K562 treated with DMSO at 1 percent for 12 hours (cell line): Measurements from ENCODE around the gene C10orf62. TPM values are rescaled to one million over a fixed set of nuclear protein-coding genes. Genes with fewer than 3 reads are reported as not detected.

ENCODE experiments used
- total RNA-seq: library from RNA; unstranded; fragments of 300-600 nt; gene quantifications from 2 replicates; pipeline ENCODE4 v1.2.3, GENCODE V29; 2022; ENCODE audit not compliant: insufficient read depth

C10orf62 gene, protein sequence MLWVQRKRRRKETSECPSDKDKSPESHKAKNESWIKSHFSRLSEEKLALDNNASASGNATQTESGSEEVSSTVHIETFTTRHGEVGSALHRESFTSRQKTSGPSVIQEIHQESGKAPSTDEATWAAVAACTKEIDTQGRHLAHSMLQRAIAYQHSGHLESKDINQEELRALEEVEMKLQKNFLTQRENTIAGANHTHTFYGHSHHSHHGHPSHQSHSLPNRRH
- not detected in 2 replicates for total RNA-seq

DNA sequence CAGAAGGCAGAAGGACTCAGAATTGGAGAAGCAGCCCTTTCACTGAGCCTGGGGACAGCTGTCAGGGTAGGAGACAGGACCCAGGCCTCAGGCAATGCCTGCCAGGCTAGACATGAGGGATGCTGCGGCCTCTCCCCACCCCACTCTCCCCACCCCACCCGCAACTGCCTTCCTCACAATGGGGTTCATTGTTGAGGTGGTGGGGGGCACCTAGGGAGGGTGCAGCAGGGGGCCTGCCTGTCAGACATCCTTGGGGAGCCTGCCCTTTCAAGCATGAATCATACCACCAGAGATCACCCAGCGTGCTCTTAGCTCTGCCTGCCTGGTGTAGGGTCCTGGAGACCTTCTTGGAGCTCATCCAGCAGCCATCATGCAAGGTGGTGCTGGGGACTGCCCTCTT is at the start of gene C10orf62:
Gene C10orf62 (plus strand): TSS at position 243 of the 400 bp plus-strand sequence. CDS start 177 bp downstream, outside the sequence.

DNA sequence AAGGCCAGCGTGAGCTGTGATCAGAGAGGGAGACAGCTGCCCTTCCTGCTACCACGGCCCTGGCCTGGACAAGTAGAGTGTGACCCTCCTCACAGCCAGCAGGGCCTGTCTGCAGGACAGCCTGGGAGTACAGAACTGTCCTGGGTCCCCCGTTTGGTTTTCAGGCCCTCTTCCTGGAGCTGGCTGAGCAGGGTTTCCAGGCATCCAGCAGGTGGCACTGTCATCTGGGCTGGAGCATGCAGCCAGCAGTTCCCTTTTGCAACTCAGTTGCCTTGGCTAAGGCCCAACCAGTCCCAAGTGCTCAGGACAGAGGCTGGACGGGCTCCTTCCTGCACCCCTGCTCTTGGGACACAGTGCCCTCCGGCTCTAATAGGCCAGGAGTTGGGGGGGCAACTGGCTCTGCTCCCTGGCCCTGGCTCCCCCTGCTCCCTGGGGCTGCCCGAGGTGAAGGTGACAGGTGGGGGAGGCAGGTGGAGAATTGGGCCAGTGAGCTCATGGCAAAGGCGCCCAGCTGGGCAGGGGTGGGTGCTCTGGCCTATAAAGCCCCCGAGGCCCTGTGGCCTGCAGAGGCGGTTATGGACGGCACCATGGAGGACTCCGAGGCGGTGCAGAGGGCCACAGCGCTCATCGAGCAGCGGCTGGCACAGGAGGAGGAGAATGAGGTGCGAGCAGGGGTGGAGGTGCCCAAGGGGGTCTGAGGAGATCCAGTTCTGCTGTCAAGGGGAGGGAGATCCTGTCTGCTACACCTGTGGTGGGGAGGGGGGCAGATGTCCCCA is 17.1 kb upstream of the C10orf62 start, which contains the start of gene ANKRD2:
Gene ANKRD2 (plus strand): TSS at position 566 of the 776 bp plus-strand sequence. CDS start 10 bp downstream, at position 576.

DNA sequence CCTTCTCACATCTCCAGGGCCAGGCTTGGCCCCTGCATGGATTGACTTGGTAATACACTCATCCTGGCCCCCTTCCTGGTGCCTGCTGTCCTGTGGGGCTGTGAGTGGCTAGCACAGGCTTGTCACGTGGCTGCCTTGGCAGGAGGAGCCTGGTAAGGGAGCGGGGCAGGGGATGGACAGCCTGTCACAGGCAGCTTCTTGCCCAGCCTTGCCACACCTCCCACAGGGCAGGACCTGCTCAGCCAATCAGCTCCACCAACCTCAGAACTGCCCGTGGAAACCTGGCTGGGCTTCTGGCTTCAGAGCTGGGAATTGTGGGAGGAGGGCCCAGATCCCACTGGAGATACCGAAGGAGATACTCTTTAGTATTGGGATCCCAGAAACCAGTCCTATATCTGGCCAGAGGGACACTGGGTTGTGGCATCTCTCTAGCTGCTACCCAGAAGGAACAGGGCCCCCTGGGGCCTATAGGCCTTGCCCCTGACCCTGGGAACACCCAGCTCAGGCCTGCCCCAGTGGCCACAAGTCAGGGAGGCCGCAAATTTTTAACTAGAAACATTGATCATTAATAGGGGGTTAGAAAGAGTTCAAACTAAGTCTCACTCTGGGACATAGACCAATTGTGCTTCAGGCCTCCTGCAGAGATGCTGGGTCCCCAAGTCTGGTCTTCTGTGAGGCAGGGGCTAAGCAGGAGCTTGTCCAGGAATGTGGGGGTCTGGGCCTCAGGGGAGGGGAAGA is 5.3 kb upstream of the C10orf62 start, which contains the start of gene HOGA1:
Gene HOGA1 (plus strand): TSS at position 330 of the 738 bp plus-strand sequence. CDS start 315 bp downstream, at position 645.

DNA sequence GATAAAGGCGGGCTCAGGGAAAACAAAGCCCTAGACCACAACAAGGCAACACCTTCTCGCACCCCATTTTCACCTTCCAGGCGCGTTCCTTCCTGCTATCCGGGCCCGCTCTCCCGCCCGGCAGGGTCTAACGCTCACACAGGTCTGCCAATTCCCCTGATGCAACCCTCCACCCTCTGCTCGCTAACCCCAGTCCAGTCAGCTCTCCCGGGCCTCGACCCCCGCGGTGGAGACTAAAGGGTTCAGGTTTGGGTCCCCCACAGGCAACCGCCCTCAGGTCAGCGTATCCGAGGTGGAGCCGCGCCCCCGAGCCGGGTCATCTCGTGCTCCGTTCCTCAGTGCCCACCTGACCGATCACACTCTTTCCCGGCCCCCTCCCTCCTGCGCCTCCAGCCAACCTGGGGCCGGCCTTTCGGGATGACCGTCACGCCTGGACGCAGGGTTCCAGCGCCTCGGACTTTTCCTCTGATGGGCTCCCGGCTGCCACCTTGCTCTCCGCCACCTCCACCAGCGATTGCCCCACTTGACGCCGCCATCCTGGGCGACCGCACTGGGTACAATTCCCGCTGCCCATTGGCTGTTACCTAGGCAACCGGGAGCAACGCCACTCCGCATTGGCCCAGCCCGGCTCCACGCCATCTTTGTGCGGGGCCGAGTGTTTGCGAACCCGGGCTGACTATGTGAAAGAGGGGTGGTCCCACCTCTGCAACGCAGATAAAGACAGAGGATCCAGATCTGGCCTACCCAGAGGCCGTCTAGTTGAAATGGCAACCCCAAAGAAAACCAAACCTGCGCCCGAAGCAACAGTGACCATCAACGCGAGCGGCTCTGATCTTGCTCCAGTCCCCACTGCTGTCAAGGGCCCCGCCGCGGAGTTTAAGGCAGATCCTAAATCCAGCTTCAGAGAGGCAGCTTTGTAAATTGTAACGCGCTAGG is 43.7 kb downstream of the C10orf62 start, which contains the start of gene MORN4:
Gene MORN4 (minus strand): TSS at position 552 of the 936 bp plus-strand sequence. CDS start 13,847 bp downstream, outside the sequence.

DNA sequence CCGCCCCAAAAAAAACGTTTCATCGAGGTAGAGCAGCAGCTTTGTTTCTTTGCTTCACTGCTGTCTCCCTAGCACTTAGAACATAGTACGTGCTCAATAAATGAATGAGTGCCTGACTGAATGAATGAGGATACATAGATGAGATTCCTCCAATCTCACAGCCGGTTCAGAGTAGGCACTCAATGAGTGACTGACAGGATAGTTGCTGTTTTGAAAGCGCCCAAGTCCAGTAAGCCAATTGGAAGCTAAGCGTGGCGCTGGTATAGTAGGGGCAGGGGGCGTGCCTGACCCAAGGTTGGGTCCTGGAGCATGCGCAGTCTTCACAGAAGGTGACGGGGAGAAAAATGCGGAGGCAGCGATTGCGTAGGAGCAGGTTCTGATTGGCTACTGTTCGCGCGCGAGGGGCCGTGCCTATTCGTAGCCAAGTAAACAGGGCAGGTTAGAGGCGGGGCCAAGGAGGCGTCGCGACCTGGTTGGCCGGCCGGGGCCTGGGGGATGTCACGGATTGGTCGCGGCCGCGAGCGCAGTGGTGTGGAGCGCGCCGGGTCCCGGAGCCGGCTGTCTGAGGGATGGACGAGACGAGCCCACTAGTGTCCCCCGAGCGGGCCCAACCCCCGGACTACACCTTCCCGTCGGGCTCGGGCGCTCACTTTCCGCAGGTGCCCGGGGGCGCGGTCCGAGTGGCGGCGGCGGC is 50.8 kb downstream of the C10orf62 start, which contains the start of gene PI4K2A:
Gene PI4K2A (plus strand): TSS at position 498 of the 694 bp plus-strand sequence. CDS start 72 bp downstream, at position 570.

Other genes with a start within 250 kb of the C10orf62 start
- gene RRP12, start 188.4 kb upstream of the C10orf62 start, total RNA-seq: 6.5 and 7.9 TPM in 2 replicates
- gene PGAM1, start 163.5 kb upstream of the C10orf62 start, total RNA-seq: 157 and 193 TPM in 2 replicates
- gene EXOSC1, start 143.7 kb upstream of the C10orf62 start, total RNA-seq: 65.4 and 74.3 TPM in 2 replicates
- 18.7 and 21.7 TPM in 2 replicates for gene ZDHHC16, start 143.5 kb upstream of the C10orf62 start, total RNA-seq
- 33.3 and 44.5 TPM in 2 replicates for gene MMS19, start 91.3 kb upstream of the C10orf62 start, total RNA-seq
- 5.4 and 5.7 TPM in 2 replicates for gene UBTD1, start 90.8 kb upstream of the C10orf62 start, total RNA-seq
- not detected in 2 replicates for gene ANKRD2, start 16.9 kb upstream of the C10orf62 start, total RNA-seq
- not detected in 2 replicates for gene HOGA1, start 5.3 kb upstream of the C10orf62 start, total RNA-seq
- 10.3 and 16.5 TPM in 2 replicates for gene MORN4, start 43.8 kb downstream of the C10orf62 start, total RNA-seq
- 15.9 and 31.6 TPM in 2 replicates for gene PI4K2A, start 51.0 kb downstream of the C10orf62 start, total RNA-seq
- gene AVPI1, start 97.5 kb downstream of the C10orf62 start, total RNA-seq: 11.7 and 12.8 TPM in 2 replicates
- 4.0 and 8.6 TPM in 2 replicates for gene MARVELD1, start 124.0 kb downstream of the C10orf62 start, total RNA-seq
- gene ZFYVE27, start 147.4 kb downstream of the C10orf62 start, total RNA-seq: 17.0 and 23.1 TPM in 2 replicates
- gene SFRP5, start 182.3 kb downstream of the C10orf62 start, total RNA-seq: not detected in 2 replicates